Stimulated activated CD4-positive, alpha-beta T cell treated with anti-CD3 and anti-CD28 coated beads, Interleukin-1b, Interleukin-23, amount 100 ng/mL, for 1 hour (primary cell): ENCODE results near the gene MPG.
A peak's percentile ranks its signal among the peaks of the same experiment; 100 is the strongest.
"Not testable (repeated sequence)": the region's sequence is repeated elsewhere in the genome, so short reads cannot be mapped to it uniquely, and the experiment has no call there.

Experiments
- DNase-seq, 2 donors: peaks; one replicate each; pipeline ENCODE4 v3.0.0-alpha.2; 2020; ENCODE audit warnings: low read depth in 2 of 2

MPG gene

GRCh38 chr16:112153-112840 is 34.3 kb downstream of the MPG start:
- no peak for DNase-seq

- DNase-seq, result no peak
Observed at GRCh38 chr16:114327-114726, 36.3 kb downstream of the MPG start.

GRCh38 chr16:116015-116414 is 38.0 kb downstream of the MPG start:
- no peak for DNase-seq

GRCh38 chr16:117379-118365 is 39.6 kb downstream of the MPG start:
- DNase-seq, result peak; percentile 31 to 48

GRCh38 chr16:118857-119256 is 40.8 kb downstream of the MPG start:
- DNase-seq, result no peak

GRCh38 chr16:119295-119694 is 41.3 kb downstream of the MPG start:
- DNase-seq, result no peak

GRCh38 chr16:119835-120491 is 41.9 kb downstream of the MPG start:
- DNase-seq, result no peak

GRCh38 chr16:120756-121155 is 42.7 kb downstream of the MPG start:
- no peak for DNase-seq

- no peak for DNase-seq
Observed at GRCh38 chr16:122361-122760, 44.3 kb downstream of the MPG start.

- not testable (repeated sequence) for DNase-seq
Observed at GRCh38 chr16:123558-124350, 45.7 kb downstream of the MPG start.

- no peak for DNase-seq
Observed at GRCh38 chr16:125011-125410, 47.0 kb downstream of the MPG start.

- DNase-seq, result no peak
Observed at GRCh38 chr16:129075-129474, 51.0 kb downstream of the MPG start.

- DNase-seq, result no peak
Observed at GRCh38 chr16:130533-131173, 52.6 kb downstream of the MPG start.

- no peak for DNase-seq
Observed at GRCh38 chr16:132120-132519, 54.1 kb downstream of the MPG start.

GRCh38 chr16:133716-134115 is 55.7 kb downstream of the MPG start:
- DNase-seq, result no peak
